Neural progenitor cell (in vitro differentiated cells): ENCODE results near the gene TBPL1. TPM values are rescaled to one million over a fixed set of nuclear protein-coding genes. Genes with fewer than 3 reads are reported as not detected.

ENCODE experiments used
- DNase-seq: peaks from one replicate; pipeline ENCODE4 v3.0.0-alpha.2; 2016; ENCODE audit warnings: low spot score
- H2AFZ ChIP-seq: fragments of 200-600 bp; sonication (generic); replicated peaks from 2 replicates; pipeline ENCODE4 v1.6.1; 2016; ENCODE audit warnings: antibody characterized with exemption
- H3F3A ChIP-seq: fragments of 200-600 bp; sonication (generic); 2 replicates; pipeline ENCODE4 v1.6.1; 2016; ENCODE audit warnings: antibody characterized with exemption, low read depth
- H3K27ac ChIP-seq: fragments of 200-600 bp; sonication (generic); 2 replicates; pipeline ENCODE4 v1.5.1; 2016; ENCODE audit warnings: mild to moderate bottlenecking
- H3K27me3 ChIP-seq: fragments of 200-600 bp; sonication (generic); 2 replicates; pipeline ENCODE4 v1.6.1; 2016; ENCODE audit warnings: mild to moderate bottlenecking, moderate library complexity
- H3K36me3 ChIP-seq: fragments of 200-600 bp; sonication (generic); 2 replicates; pipeline ENCODE4 v1.5.1; 2016
- H3K4me1 ChIP-seq: fragments of 200-600 bp; sonication (generic); 2 replicates; pipeline ENCODE4 v1.6.1; 2016; ENCODE audit warnings: mixed run types
- H3K4me2 ChIP-seq: fragments of 200-600 bp; sonication (generic); 2 replicates; pipeline ENCODE4 v1.6.1; 2016
- H3K4me3 ChIP-seq: fragments of 200-600 bp; sonication (generic); 2 replicates; pipeline ENCODE4 v1.5.1; 2016
- H3K79me2 ChIP-seq: fragments of 200-600 bp; sonication (generic); 2 replicates; pipeline ENCODE4 v1.6.1; 2016; ENCODE audit warnings: low read depth
- H3K9ac ChIP-seq: fragments of 200-600 bp; sonication (generic); 2 replicates; pipeline ENCODE4 v1.6.1; 2016
- H3K9me3 ChIP-seq: fragments of 200-600 bp; sonication (generic); 2 replicates; pipeline ENCODE4 v1.5.1; 2016; ENCODE audit warnings: low read depth
- H4K20me1 ChIP-seq: fragments of 200-600 bp; sonication (generic); 2 replicates; pipeline ENCODE4 v1.6.1; 2016; ENCODE audit warnings: low read depth
- H3K27ac Mint-ChIP-seq: 3 replicates; pipeline ENCODE4 v1.8.0; 2021; ENCODE audit warnings: mixed read lengths
- H3K27me3 Mint-ChIP-seq: 2 replicates; pipeline ENCODE4 v1.8.0; 2022; ENCODE audit warnings: low read depth, mild to moderate bottlenecking, inconsistent platforms, moderate library complexity, mixed read lengths; ENCODE audit not compliant: insufficient read depth
- H3K36me3 Mint-ChIP-seq: 3 replicates; pipeline ENCODE4 v1.8.0; 2021; ENCODE audit warnings: mixed read lengths
- H3K4me1 Mint-ChIP-seq: 3 replicates; pipeline ENCODE4 v1.8.0; 2021; ENCODE audit warnings: mixed read lengths
- H3K4me3 Mint-ChIP-seq: 3 replicates; pipeline ENCODE4 v1.8.0; 2021; ENCODE audit warnings: mild to moderate bottlenecking, moderate library complexity, mixed read lengths
- H3K9me3 Mint-ChIP-seq: 3 replicates; pipeline ENCODE4 v1.8.0; 2020; ENCODE audit warnings: mixed read lengths
- EZH2 ChIP-seq: fragments of 200-600 bp; sonication (generic); IDR thresholded peaks from 2 replicates; pipeline ENCODE4 v1.6.1; 2017; ENCODE audit warnings: antibody characterized with exemption, mild to moderate bottlenecking, moderate library complexity
- EZH2phosphoT487 ChIP-seq: fragments of 200-600 bp; sonication (generic); IDR thresholded peaks from 2 replicates; pipeline ENCODE4 v1.6.1; 2017; ENCODE audit warnings: antibody characterized with exemption
- total RNA-seq: library from RNA; depleted of rRNA; stranded (reverse); fragments of >200 nt; gene quantifications from 2 replicates; pipeline ENCODE4 v1.2.3, GENCODE V29; 2015; ENCODE audit warnings: low replicate concordance
- TF ChIP-seq, protein P1 (sequence below): fragments of 200-600 bp; sonication (generic); IDR thresholded peaks from 2 replicates; pipeline ENCODE4 v1.5.1; 2017; ENCODE audit warnings: antibody characterized with exemption, mild to moderate bottlenecking

Gene TBPL1
- total RNA-seq, 1 donor from 2014 or later: 125 TPM

DNA sequence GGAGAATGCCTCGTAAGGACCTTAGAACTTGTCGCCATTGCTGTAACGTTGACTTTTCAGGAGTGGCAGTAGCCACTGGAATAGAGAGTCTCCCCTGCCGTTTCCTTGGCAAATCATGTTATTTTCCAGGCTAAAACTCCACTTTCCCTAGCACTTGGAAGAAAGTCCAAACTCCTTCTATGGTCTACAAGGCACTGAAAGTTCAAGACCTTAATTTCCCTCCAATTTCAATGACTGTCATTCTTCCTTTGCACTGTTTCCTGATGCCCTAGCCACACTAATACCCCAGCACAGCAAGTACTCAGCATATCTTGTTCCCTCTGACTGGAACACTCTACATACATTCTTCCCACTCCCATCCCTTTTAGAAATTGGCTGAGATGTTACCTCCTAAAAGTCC is 1.8 kb upstream of the TBPL1 start:
- TF ChIP-seq EZH2 (no peak), EZH2phosphoT487 (no peak)
- TF ChIP-seq, protein P1, sequence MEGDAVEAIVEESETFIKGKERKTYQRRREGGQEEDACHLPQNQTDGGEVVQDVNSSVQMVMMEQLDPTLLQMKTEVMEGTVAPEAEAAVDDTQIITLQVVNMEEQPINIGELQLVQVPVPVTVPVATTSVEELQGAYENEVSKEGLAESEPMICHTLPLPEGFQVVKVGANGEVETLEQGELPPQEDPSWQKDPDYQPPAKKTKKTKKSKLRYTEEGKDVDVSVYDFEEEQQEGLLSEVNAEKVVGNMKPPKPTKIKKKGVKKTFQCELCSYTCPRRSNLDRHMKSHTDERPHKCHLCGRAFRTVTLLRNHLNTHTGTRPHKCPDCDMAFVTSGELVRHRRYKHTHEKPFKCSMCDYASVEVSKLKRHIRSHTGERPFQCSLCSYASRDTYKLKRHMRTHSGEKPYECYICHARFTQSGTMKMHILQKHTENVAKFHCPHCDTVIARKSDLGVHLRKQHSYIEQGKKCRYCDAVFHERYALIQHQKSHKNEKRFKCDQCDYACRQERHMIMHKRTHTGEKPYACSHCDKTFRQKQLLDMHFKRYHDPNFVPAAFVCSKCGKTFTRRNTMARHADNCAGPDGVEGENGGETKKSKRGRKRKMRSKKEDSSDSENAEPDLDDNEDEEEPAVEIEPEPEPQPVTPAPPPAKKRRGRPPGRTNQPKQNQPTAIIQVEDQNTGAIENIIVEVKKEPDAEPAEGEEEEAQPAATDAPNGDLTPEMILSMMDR: no peak
- DNase-seq: no peak
- Histone ChIP-seq H3K36me3 (no peaks in the 10 kb centered on the region), H3K27me3 (peaks cover 30% of the 10 kb centered on the region), H3K79me2 (peaks cover 31% of the 10 kb centered on the region), H4K20me1 (peaks cover 28% of the 10 kb centered on the region), H3K4me1 (peaks cover 20% of the 10 kb centered on the region), H3K27ac (no peak overlapping the region), H3K4me2 (no peak overlapping the region), H3K9ac (no peak overlapping the region), H3K9me3 (no peaks in the 10 kb centered on the region), H3K4me3 (no peak overlapping the region), H2AFZ (no peak overlapping the region), H3F3A (peaks cover 12% of the 10 kb centered on the region)
- Mint-ChIP-seq H3K9me3 (no peaks in the 10 kb centered on the region), H3K27ac (peak overlapping the region; percentile 16), H3K36me3 (no peaks in the 10 kb centered on the region), H3K4me1 (peaks cover 27% of the 10 kb centered on the region), H3K4me3 (peak overlapping the region; percentile 94), H3K27me3 (peaks cover 4% of the 10 kb centered on the region)

DNA sequence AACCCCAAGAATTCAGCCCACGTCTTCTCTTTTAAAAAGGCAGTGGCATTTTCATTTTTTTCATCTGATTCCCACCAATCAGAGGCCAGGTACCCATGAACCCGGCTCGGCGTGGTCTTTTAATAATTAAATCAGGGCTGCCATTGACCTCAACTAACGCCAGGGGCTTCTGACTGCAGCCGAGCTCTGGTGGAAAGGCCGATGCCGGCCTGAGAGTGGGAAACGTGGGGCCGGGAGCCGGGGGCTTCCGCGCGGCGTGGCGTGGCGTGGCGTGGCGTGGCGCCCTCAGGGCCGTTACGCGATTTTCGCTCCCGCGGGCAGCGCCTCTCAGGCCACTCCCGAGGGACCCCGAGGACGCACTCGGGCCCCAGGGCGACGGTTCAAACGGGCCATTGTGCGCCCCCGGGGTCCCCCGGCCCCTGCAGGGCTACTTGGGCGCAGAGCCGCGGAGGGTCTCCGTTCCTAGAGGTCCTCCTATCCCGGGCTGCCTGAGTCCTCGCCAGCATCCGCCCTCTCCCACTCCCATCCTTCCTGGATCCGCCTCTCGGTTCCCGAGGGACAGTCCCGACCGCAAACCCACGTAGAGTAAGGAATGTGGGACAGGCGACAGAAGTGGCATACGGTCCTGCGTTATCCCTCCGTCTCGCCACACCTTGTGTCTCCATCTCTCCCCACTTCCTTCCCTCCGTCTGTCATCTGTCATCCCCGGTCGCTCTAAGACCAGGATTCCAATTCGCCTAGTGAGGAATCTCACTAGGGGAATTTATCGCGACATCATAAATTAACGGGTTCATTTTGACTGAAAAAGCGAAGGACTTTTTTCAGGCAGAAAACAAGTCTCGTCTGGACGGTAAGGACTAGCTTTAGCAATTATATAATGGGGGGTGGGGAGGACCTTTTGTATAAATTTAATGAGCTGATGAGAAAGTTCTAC is 876 bp upstream of the TBPL1 start:
- H3K4me3 Mint-ChIP-seq: peak overlapping the region; percentile 94
- TF ChIP-seq, protein P1: peak; percentile 42
- TF ChIP-seq EZH2phosphoT487 (no peak), EZH2 (no peak)
- H3K4me1 Mint-ChIP-seq: peaks cover 35% of the 10 kb centered on the region
- H3F3A ChIP-seq: peaks cover 12% of the 10 kb centered on the region
- H3K36me3 ChIP-seq: no peaks in the 10 kb centered on the region
- H2AFZ ChIP-seq: peak overlapping the region; percentile 94
- no peaks in the 10 kb centered on the region for H3K36me3 Mint-ChIP-seq
- H3K4me2 ChIP-seq: peak overlapping the region; percentile 94
- H4K20me1 ChIP-seq: peaks cover 37% of the 10 kb centered on the region
- peak; percentile 64 for DNase-seq
- peaks cover 27% of the 10 kb centered on the region for H3K4me1 ChIP-seq
- no peak overlapping the region for H3K9ac ChIP-seq
- peaks cover 30% of the 10 kb centered on the region for H3K27me3 ChIP-seq
- H3K27ac ChIP-seq: no peak overlapping the region
- H3K27me3 Mint-ChIP-seq: peaks cover 4% of the 10 kb centered on the region
- H3K79me2 ChIP-seq: peaks cover 40% of the 10 kb centered on the region
- H3K9me3 Mint-ChIP-seq: no peaks in the 10 kb centered on the region
- H3K27ac Mint-ChIP-seq: peak overlapping the region; percentile 67
- peak overlapping the region; percentile 92 for H3K4me3 ChIP-seq
- no peaks in the 10 kb centered on the region for H3K9me3 ChIP-seq

DNA sequence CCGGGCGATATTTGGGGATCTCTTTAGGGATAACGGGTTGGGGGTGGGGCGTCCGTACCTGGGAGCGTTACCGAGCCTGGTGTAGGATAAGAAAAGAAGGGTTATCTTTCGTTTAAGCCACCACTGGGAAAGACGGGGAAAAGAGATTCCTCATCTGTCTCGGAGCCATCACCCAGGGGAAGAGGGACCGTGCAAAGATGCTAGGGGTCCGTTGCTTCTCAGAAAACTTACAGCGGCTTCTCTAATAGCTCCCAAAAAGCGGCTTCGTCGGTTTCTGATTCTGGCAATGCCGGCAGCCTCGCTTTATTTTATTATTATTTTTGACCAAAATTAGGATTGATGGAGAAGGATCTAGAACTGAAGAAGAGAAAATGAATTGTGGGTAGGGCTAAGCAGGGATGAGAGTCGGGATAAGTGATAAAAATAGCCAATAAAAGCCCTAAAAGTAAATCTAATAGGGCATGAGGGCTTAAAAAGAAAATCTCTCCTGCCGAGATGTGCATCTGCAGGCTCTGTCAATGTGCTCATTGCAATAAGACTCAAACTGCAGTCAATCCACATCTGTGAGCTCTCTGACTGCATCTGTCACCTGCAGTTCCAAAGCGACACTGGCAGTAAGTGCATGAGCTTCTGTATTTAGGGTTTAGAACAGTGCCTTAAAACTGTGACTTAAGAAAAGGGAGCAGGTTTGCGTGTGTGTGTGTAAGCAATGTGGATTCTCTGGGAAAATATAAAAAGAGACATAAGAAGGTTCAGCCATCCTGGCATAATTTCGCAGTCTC is 801 bp downstream of the TBPL1 start:
- peaks cover 12% of the 10 kb centered on the region for H3F3A ChIP-seq
- Mint-ChIP-seq H3K27ac (peak overlapping the region; percentile 92), H3K36me3 (no peaks in the 10 kb centered on the region), H3K27me3 (peaks cover 4% of the 10 kb centered on the region), H3K9me3 (no peaks in the 10 kb centered on the region), H3K4me1 (peaks cover 38% of the 10 kb centered on the region), H3K4me3 (peak overlapping the region; percentile 94)
- peaks cover 32% of the 10 kb centered on the region for H3K4me1 ChIP-seq
- H4K20me1 ChIP-seq: peaks cover 48% of the 10 kb centered on the region
- H3K9ac ChIP-seq: peak overlapping the region; percentile 78
- H3K27ac ChIP-seq: peak overlapping the region; percentile 79
- peak overlapping the region; percentile 75 for H2AFZ ChIP-seq
- no peaks in the 10 kb centered on the region for H3K36me3 ChIP-seq
- H3K4me3 ChIP-seq: peak overlapping the region; percentile 92
- peak; percentile 29 for DNase-seq
- H3K9me3 ChIP-seq: no peaks in the 10 kb centered on the region
- H3K79me2 ChIP-seq: peaks cover 57% of the 10 kb centered on the region
- peak overlapping the region; percentile 98 for H3K4me2 ChIP-seq
- no peak for TF ChIP-seq EZH2phosphoT487
- TF ChIP-seq, protein P1: no peak
- TF ChIP-seq EZH2: no peak
- peaks cover 30% of the 10 kb centered on the region for H3K27me3 ChIP-seq
